ENCODE measurements around the gene FSIP1. TPM values are rescaled to one million over a fixed set of nuclear protein-coding genes. Genes with fewer than 3 reads are reported as not detected.

The FSIP1 gene
- total and polyA plus RNA-seq, 11 donors = 0.28 to 3.7 (median 0.97) TPM; not detected in 1

DNA sequence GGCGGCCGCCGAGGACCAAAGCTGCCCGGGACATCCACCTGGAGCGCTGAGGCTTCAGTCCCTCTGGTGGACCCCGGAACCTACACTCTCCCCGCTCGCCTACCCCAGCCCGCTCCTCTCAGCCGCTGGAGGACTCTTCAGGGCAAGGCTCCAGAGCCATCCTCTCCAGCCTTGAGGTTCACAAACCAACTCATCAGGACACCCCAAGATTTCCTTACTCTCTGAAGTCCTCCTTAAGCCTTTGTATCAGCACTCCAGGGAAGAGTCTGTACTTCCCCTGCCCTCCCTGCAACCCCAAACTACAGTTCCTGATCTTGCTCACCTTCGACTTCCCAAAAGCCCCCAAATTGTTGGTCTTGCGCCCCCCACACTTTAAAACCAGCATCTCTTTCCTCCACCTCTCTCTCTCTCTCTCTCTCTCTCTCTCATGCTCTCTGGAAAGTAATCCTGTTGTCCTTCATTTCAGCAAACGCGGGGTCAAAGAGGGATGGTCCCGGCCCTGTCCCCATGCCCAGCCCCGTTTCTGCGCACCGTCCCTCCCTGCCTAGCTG lies 201.3 kb downstream of the FSIP1 start:
- intact Hi-C loops (cut with DNase I) = loop anchor here (1.0 to 10.0 kb wide), 21 partner anchors 89 to 877 kb away; no protein-coding TSS in a partner anchor
- Histone ChIP-seq H3K4me3 (peak overlapping the region; percentile 35 to 78 (median 64)), H3K9me3 (no peaks in the 10 kb centered on the region), H3K4me1 (peaks cover 4 to 57% (median 35%) of the 10 kb centered on the region in 12 donors), H3K27me3 (peaks cover 0 to 4% (median 0%) of the 10 kb centered on the region in 9 donors), H3K36me3 (peaks cover 0 to 43% (median 30%) of the 10 kb centered on the region in 9 donors), H3K27ac (peak overlapping the region; percentile 11 to 97 (median 88))
- TF ChIP-seq, protein P1, sequence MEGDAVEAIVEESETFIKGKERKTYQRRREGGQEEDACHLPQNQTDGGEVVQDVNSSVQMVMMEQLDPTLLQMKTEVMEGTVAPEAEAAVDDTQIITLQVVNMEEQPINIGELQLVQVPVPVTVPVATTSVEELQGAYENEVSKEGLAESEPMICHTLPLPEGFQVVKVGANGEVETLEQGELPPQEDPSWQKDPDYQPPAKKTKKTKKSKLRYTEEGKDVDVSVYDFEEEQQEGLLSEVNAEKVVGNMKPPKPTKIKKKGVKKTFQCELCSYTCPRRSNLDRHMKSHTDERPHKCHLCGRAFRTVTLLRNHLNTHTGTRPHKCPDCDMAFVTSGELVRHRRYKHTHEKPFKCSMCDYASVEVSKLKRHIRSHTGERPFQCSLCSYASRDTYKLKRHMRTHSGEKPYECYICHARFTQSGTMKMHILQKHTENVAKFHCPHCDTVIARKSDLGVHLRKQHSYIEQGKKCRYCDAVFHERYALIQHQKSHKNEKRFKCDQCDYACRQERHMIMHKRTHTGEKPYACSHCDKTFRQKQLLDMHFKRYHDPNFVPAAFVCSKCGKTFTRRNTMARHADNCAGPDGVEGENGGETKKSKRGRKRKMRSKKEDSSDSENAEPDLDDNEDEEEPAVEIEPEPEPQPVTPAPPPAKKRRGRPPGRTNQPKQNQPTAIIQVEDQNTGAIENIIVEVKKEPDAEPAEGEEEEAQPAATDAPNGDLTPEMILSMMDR (IDR thresholded peaks at IDR 0.05) = no peak
- TF ChIP-seq POLR2A (IDR thresholded peaks at IDR 0.05) = peak in 1 of 2 donors; percentile 26
- no peak for DNase-seq
- ATAC-seq = no peak
- WGBS, 4 donors = 19 to 22% (median 21%) methylated on average over 15 to 18 of the region's 18 CpGs

DNA sequence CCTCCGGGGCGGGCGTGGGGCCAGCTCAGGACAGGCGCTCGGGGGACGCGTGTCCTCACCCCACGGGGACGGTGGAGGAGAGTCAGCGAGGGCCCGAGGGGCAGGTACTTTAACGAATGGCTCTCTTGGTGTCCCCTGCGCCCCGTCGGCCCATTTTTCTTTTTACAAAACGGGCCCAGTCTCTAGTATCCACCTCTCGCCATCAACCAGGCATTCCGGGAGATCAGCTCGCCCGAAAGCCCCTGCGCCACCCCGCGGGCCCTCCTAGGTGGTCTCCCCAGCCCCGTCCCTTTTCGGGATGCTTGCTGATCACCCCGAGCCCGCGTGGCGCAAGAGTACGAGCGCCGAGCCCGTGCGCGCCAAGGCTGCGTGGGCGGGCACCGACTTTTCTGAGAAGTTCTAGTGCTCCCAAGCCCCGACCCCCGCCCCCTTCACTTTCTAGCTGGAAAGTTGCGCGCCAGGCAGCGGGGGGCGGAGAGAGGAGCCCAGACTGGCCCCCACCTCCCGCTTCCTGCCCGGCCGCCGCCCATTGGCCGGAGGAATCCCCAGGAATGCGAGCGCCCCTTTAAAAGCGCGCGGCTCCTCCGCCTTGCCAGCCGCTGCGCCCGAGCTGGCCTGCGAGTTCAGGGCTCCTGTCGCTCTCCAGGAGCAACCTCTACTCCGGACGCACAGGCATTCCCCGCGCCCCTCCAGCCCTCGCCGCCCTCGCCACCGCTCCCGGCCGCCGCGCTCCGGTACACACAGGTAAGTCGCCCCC lies 202.0 kb downstream of the FSIP1 start, which contains the start of gene THBS1:
Gene THBS1 (plus strand): TSS at position 595 of the 757 bp plus-strand sequence. CDS start 779 bp downstream, outside the sequence.
- Histone ChIP-seq H3K36me3 (peaks cover 0 to 37% (median 24%) of the 10 kb centered on the region in 9 donors), H3K4me3 (peak within 1 kb of the TSS; percentile 35 to 78 (median 64)), H3K27ac (peak within 1 kb of the TSS; percentile 61 to 97 (median 88)), H3K9me3 (no peaks in the 10 kb centered on the region), H3K27me3 (peaks cover 0 to 4% (median 0%) of the 10 kb centered on the region in 9 donors), H3K4me1 (peaks cover 4 to 57% (median 30%) of the 10 kb centered on the region in 12 donors)
- intact Hi-C loops (cut with DNase I) = loop anchor here (1.0 to 10.0 kb wide), 22 partner anchors 88 to 876 kb away; no protein-coding TSS in a partner anchor
- ATAC-seq = peak; percentile 33 to 73 (median 67)
- TF ChIP-seq, protein P1 (IDR thresholded peaks at IDR 0.05) = peak in 5 of 12 donors; percentile 1 to 31 (median 9)
- TF ChIP-seq POLR2A (IDR thresholded peaks at IDR 0.05) = peak in 1 of 2 donors; percentile 98
- WGBS, 4 donors = 0 to 1% (median 1%) methylated on average over 43 to 74 of the region's 74 CpGs
- DNase-seq = peak; percentile 85 to 93 (median 88)

DNA sequence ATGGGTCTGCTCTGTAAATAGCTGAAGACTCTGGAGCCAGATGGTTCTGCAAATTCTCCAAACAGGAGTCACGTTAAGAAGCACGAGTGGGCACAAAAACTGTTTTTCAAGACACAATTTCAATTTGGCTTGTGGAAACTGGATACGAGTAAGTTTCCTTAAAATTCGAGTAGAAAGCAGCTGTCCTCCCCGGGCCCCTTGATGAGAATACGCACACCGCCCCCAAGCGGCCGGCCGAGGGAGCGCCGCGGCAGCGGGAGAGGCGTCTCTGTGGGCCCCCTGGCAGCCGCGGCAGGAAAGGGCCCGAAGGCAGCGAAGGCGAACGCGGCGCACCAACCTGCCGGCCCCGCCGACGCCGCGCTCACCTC lies 202.5 kb downstream of the FSIP1 start:
- no peaks in the 10 kb centered on the region for H3K9me3 ChIP-seq
- peaks cover 0 to 4% (median 0%) of the 10 kb centered on the region in 9 donors for H3K27me3 ChIP-seq
- peaks cover 0 to 31% (median 18%) of the 10 kb centered on the region in 9 donors for H3K36me3 ChIP-seq
- ATAC-seq (peak; percentile 66 to 83 (median 83)), DNase-seq (peak; percentile 91 to 96 (median 92))
- intact Hi-C loops (cut with DNase I) = loop anchor here (1.0 to 10.0 kb wide), 22 partner anchors 88 to 875 kb away; no protein-coding TSS in a partner anchor
- WGBS, 4 donors = 0% methylated on average over 5 to 29 of the region's 29 CpGs
- H3K4me1 ChIP-seq = peaks cover 0 to 52% (median 25%) of the 10 kb centered on the region in 12 donors
- peak overlapping the region; percentile 35 to 78 (median 64) for H3K4me3 ChIP-seq
- H3K27ac ChIP-seq = peak overlapping the region; percentile 61 to 97 (median 88)
- TF ChIP-seq POLR2A (IDR thresholded peaks at IDR 0.05) = no peak
- TF ChIP-seq, protein P1 (IDR thresholded peaks at IDR 0.05) = peak; percentile 95 to 99 (median 97)
